GM12874 (cell line): Measurements from ENCODE around the gene FZR1.

Source experiments
- CTCF ChIP-seq: IDR thresholded peaks from 2 replicates; pipeline ENCODE4 v1.5.1; 2011; ENCODE audit warnings: low read depth, mild to moderate bottlenecking, control low read depth, low read length, moderate library complexity; ENCODE audit not compliant: insufficient read depth

The FZR1 gene

GRCh38 chr19:3516675-3517207 lies 10.6 kb downstream of the FZR1 start:
- TF ChIP-seq CTCF, result no peak

- no peak for TF ChIP-seq CTCF
Observed at GRCh38 chr19:3517638-3518037, 11.5 kb downstream of the FZR1 start.

GRCh38 chr19:3518255-3518654 lies 12.1 kb downstream of the FZR1 start:
- no peak for TF ChIP-seq CTCF

GRCh38 chr19:3518659-3519058 lies 12.5 kb downstream of the FZR1 start:
- no peak for TF ChIP-seq CTCF

GRCh38 chr19:3519126-3519525 lies 13.0 kb downstream of the FZR1 start:
- TF ChIP-seq CTCF, result no peak

- no peak for TF ChIP-seq CTCF
Observed at GRCh38 chr19:3520166-3521103, 14.3 kb downstream of the FZR1 start.

- no peak for TF ChIP-seq CTCF
Observed at GRCh38 chr19:3521104-3521445, 15.0 kb downstream of the FZR1 start.
